GM12878 (cell line): Measurements from ENCODE around the gene NRSN2. TPM values are rescaled to one million over a fixed set of nuclear protein-coding genes. Genes with fewer than 3 reads are reported as not detected.

Experiments
- BACH1 ChIP-seq: fragments of 450-650 bp; IDR thresholded peaks from 2 replicates; pipeline ENCODE4 v1.6.1; 2017; ENCODE audit warnings: mild to moderate bottlenecking, borderline replicate concordance
- BHLHE40 ChIP-seq, 2 experiments: fragments of 450-650 bp in 1 of 2; IDR thresholded peaks; 2 replicates each; pipeline ENCODE4 v1.6.1; 2011 to 2017; ENCODE audit warnings: low read depth in 2 of 2, borderline replicate concordance in 1 of 2, improper control_type of control experiment in 1 of 2, low read length in 1 of 2, mild to moderate bottlenecking in 1 of 2
- EGR1 ChIP-seq, 2 experiments: IDR thresholded peaks; 1 replicate in 1 of 2; 2 replicates in 1 of 2; pipeline ENCODE4 v1.6.1; 2011 to 2012; ENCODE audit warnings: low read depth in 2 of 2, low read length in 2 of 2, borderline replicate concordance in 1 of 2, mild to moderate bottlenecking in 1 of 2, moderate library complexity in 1 of 2
- ETV6 ChIP-seq, 2 experiments: fragments of 450-650 bp in 1 of 2; IDR thresholded peaks in 1 of 2; conservative IDR thresholded peaks in 1 of 2; 2 replicates each; pipeline ENCODE4 v1.6.1; 2014; ENCODE audit warnings: antibody characterized with exemption in 1 of 2, borderline replicate concordance in 1 of 2, low read depth in 1 of 2, mild to moderate bottlenecking in 1 of 2, moderate library complexity in 1 of 2
- JUNB ChIP-seq: IDR thresholded peaks from 2 replicates; pipeline ENCODE4 v1.6.1; 2016; ENCODE audit warnings: antibody characterized with exemption, mild to moderate bottlenecking
- KLF5 ChIP-seq: fragments of 450-650 bp; IDR thresholded peaks from 2 replicates; pipeline ENCODE4 v1.6.1; 2014; ENCODE audit warnings: mild to moderate bottlenecking; ENCODE audit not compliant: partially characterized antibody
- MEF2A ChIP-seq: IDR thresholded peaks from 2 replicates; pipeline ENCODE4 v1.6.1; 2011; ENCODE audit warnings: low read depth, mild to moderate bottlenecking, low read length, moderate library complexity; ENCODE audit not compliant: insufficient read depth
- NRF1 ChIP-seq: conservative IDR thresholded peaks from 2 replicates; pipeline ENCODE4 v1.6.1; 2011; ENCODE audit warnings: mild to moderate bottlenecking, low read depth, low read length, improper control_type of control experiment
- POLR2A ChIP-seq: IDR thresholded peaks from 2 replicates; pipeline ENCODE4 v1.6.1; 2011; ENCODE audit warnings: low read depth, mild to moderate bottlenecking, low read length
- POU2F2 ChIP-seq: IDR thresholded peaks from 3 replicates; pipeline ENCODE4 v1.6.1; 2011; ENCODE audit warnings: low read depth, mild to moderate bottlenecking, low read length, borderline replicate concordance
- RB1 ChIP-seq: fragments of 450-650 bp; formaldehyde crosslinking; IDR thresholded peaks from 2 replicates; pipeline ENCODE4 v1.6.1; 2017; ENCODE audit warnings: mild to moderate bottlenecking, borderline replicate concordance
- SREBF1 ChIP-seq: IDR thresholded peaks from 2 replicates; pipeline ENCODE4 v1.6.1; 2012; ENCODE audit warnings: mild to moderate bottlenecking, low read length
- TCF3 ChIP-seq: IDR thresholded peaks from 2 replicates; pipeline ENCODE4 v1.6.1; 2012; ENCODE audit warnings: low read depth, mild to moderate bottlenecking, low read length, borderline replicate concordance; ENCODE audit not compliant: insufficient read depth
- ZNF217 ChIP-seq: fragments of 450-650 bp; IDR thresholded peaks from 2 replicates; pipeline ENCODE4 v1.6.1; 2017; ENCODE audit warnings: antibody characterized with exemption, mild to moderate bottlenecking
- polyA plus RNA-seq, 11 experiments: library from polyadenylated mRNA; depleted of rRNA in 4 of 11; unstranded in 6 of 11; stranded (reverse) in 5 of 11; fragments of >200 nt; fragmentation: Nextera tagmentation in 4 of 11; fragmentation: Illumina TruSeq in 1 of 11; extraction: Ambion mirVana in 4 of 11; extraction: Trizol in 1 of 11; gene quantifications; 1 replicate in 1 of 11; 2 replicates in 10 of 11; pipeline versions ENCODE4 v1.2.1 to v1.2.3, GENCODE V29; 2011 to 2016; ENCODE audit warnings: inconsistent platforms in 2 of 11, missing spikeins in 2 of 11, low read depth in 1 of 11
- total RNA-seq, 4 experiments: library from RNA; depleted of rRNA in 3 of 4; stranded (reverse); fragments of >200 nt in 3 of 4; fragmentation: Illumina TruSeq in 1 of 4; extraction: Trizol in 1 of 4; gene quantifications; 2 replicates each; pipeline versions ENCODE4 v1.2.1 to v1.2.3, GENCODE V29; 2013 to 2021
- TF ChIP-seq, protein P1 (sequence below): IDR thresholded peaks from 2 replicates; pipeline ENCODE4 v1.6.1; 2011; ENCODE audit warnings: borderline replicate concordance, low read depth, mild to moderate bottlenecking, moderate library complexity, low read length; ENCODE audit not compliant: insufficient read depth, poor library complexity, severe bottlenecking
- TF ChIP-seq, protein P2 (sequence below): fragments of 150-350 bp; IDR thresholded peaks from 2 replicates; pipeline ENCODE4 v1.6.1; 2016; ENCODE audit warnings: low read depth, low read length
- TF ChIP-seq, protein P3 (sequence below): fragments of 450-650 bp; IDR thresholded peaks from 2 replicates; pipeline ENCODE4 v1.6.1; 2014; ENCODE audit warnings: mild to moderate bottlenecking
- TF ChIP-seq, protein P4 (sequence below): fragments of 450-650 bp; IDR thresholded peaks from 2 replicates; pipeline ENCODE4 v1.6.1; 2017; ENCODE audit warnings: low read depth, mild to moderate bottlenecking, moderate library complexity
- TF ChIP-seq, protein P5 (sequence below): fragments of 450-650 bp; IDR thresholded peaks from 2 replicates; pipeline ENCODE4 v1.6.1; 2017; ENCODE audit warnings: mild to moderate bottlenecking

Gene NRSN2
- total and polyA plus RNA-seq, 10 of the 15 experiments (the other 5 are each of a cell fraction or from before 2014, with no cell fraction given): 6.2 to 32.4 (median 13.0) TPM

DNA sequence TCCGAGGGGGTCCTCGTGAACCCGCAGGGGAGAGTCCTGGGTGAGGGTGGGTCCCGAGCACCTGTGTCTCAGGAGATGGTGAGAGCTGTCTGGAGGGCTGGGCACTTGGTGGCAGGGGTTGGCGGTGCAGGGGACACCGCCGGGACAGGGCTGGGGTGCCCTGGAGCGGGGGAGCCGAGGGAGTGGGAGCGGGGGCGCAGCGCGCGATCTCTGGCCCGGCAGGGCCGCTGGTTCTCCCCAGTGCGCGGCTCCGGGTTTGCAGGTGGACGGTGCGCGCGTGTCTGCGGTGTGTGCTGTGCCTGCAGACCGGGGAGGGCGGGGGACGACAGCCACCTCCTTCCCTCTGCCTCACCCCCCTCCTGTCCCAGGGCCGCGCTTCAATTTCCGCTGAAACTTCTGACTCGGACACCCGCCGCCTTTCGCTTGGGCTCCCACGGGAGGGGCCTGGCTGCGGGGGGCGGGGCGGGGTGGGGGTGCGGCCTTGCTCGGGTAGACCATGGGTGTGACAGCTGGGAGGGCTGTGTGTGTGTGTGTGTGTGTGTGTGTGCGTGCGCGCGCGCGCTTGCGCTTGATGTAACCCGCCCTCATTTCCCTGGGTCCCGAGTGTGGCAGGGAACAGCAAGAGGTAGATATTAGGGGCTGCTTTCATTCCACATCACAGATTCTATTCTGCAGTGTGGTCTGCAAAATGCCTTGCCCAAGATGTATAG lies 34.8 kb downstream of the NRSN2 start (continued):
- TF ChIP-seq JUNB (no peak), POLR2A (peak; percentile 79), POU2F2 (no peak), BACH1 (peak; percentile 93), ZNF217 (no peak), RB1 (no peak), ETV6 (conservative IDR thresholded peaks at IDR 0.05 in 1 of 2, IDR thresholded peaks at IDR 0.05 in 1 of 2; ENCODE audit: borderline replicate concordance in 1 of 2, low read depth in 1 of 2) (0 out of 4 replicates have a peak, but pooled peaks of 1 of the 2 experiments have one; percentile 8), KLF5 (no peak), MEF2A (0 out of 2 replicates have a peak, but pooled peaks have one; percentile 10), BHLHE40 (IDR thresholded peaks at IDR 0.05; ENCODE audit: borderline replicate concordance in 1 of 2, low read depth in 2 of 2, low read length in 1 of 2) (peak in 1 of 2 experiments; percentile 65; a peak in 2 of 4 replicates), SREBF1 (no peak), NRF1 (0 out of 2 replicates have a peak, but pooled peaks have one; percentile 12), TCF3 (peak; percentile 93), EGR1 (IDR thresholded peaks at IDR 0.05; ENCODE audit: borderline replicate concordance in 1 of 2, low read depth in 2 of 2, low read length in 2 of 2) (peak in 1 of 2 experiments; percentile 8; a peak in 1 of 3 replicates)
- TF ChIP-seq, protein P1, sequence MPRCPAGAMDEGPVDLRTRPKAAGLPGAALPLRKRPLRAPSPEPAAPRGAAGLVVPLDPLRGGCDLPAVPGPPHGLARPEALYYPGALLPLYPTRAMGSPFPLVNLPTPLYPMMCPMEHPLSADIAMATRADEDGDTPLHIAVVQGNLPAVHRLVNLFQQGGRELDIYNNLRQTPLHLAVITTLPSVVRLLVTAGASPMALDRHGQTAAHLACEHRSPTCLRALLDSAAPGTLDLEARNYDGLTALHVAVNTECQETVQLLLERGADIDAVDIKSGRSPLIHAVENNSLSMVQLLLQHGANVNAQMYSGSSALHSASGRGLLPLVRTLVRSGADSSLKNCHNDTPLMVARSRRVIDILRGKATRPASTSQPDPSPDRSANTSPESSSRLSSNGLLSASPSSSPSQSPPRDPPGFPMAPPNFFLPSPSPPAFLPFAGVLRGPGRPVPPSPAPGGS: no peak
- TF ChIP-seq, protein P2, sequence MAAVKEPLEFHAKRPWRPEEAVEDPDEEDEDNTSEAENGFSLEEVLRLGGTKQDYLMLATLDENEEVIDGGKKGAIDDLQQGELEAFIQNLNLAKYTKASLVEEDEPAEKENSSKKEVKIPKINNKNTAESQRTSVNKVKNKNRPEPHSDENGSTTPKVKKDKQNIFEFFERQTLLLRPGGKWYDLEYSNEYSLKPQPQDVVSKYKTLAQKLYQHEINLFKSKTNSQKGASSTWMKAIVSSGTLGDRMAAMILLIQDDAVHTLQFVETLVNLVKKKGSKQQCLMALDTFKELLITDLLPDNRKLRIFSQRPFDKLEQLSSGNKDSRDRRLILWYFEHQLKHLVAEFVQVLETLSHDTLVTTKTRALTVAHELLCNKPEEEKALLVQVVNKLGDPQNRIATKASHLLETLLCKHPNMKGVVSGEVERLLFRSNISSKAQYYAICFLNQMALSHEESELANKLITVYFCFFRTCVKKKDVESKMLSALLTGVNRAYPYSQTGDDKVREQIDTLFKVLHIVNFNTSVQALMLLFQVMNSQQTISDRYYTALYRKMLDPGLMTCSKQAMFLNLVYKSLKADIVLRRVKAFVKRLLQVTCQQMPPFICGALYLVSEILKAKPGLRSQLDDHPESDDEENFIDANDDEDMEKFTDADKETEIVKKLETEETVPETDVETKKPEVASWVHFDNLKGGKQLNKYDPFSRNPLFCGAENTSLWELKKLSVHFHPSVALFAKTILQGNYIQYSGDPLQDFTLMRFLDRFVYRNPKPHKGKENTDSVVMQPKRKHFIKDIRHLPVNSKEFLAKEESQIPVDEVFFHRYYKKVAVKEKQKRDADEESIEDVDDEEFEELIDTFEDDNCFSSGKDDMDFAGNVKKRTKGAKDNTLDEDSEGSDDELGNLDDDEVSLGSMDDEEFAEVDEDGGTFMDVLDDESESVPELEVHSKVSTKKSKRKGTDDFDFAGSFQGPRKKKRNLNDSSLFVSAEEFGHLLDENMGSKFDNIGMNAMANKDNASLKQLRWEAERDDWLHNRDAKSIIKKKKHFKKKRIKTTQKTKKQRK: no peak
- TF ChIP-seq, protein P3, sequence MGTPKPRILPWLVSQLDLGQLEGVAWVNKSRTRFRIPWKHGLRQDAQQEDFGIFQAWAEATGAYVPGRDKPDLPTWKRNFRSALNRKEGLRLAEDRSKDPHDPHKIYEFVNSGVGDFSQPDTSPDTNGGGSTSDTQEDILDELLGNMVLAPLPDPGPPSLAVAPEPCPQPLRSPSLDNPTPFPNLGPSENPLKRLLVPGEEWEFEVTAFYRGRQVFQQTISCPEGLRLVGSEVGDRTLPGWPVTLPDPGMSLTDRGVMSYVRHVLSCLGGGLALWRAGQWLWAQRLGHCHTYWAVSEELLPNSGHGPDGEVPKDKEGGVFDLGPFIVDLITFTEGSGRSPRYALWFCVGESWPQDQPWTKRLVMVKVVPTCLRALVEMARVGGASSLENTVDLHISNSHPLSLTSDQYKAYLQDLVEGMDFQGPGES: no peak
- TF ChIP-seq, protein P4, sequence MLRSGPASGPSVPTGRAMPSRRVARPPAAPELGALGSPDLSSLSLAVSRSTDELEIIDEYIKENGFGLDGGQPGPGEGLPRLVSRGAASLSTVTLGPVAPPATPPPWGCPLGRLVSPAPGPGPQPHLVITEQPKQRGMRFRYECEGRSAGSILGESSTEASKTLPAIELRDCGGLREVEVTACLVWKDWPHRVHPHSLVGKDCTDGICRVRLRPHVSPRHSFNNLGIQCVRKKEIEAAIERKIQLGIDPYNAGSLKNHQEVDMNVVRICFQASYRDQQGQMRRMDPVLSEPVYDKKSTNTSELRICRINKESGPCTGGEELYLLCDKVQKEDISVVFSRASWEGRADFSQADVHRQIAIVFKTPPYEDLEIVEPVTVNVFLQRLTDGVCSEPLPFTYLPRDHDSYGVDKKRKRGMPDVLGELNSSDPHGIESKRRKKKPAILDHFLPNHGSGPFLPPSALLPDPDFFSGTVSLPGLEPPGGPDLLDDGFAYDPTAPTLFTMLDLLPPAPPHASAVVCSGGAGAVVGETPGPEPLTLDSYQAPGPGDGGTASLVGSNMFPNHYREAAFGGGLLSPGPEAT: no peak
- TF ChIP-seq, protein P5, sequence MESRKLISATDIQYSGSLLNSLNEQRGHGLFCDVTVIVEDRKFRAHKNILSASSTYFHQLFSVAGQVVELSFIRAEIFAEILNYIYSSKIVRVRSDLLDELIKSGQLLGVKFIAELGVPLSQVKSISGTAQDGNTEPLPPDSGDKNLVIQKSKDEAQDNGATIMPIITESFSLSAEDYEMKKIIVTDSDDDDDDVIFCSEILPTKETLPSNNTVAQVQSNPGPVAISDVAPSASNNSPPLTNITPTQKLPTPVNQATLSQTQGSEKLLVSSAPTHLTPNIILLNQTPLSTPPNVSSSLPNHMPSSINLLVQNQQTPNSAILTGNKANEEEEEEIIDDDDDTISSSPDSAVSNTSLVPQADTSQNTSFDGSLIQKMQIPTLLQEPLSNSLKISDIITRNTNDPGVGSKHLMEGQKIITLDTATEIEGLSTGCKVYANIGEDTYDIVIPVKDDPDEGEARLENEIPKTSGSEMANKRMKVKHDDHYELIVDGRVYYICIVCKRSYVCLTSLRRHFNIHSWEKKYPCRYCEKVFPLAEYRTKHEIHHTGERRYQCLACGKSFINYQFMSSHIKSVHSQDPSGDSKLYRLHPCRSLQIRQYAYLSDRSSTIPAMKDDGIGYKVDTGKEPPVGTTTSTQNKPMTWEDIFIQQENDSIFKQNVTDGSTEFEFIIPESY: no peak
